Ectodermal cell (in vitro differentiated cells): ENCODE measurements around the gene CARM1.

Experiments used
- H3K27ac ChIP-seq: 2 replicates; pipeline ENCODE4 v1.7.0; 2013; ENCODE audit warnings: mild to moderate bottlenecking, low read depth, low read length; ENCODE audit not compliant: insufficient read depth, poor library complexity, severe bottlenecking
- H3K27me3 ChIP-seq: 2 replicates; pipeline ENCODE4 v1.7.0; 2013; ENCODE audit warnings: mild to moderate bottlenecking, low read length; ENCODE audit not compliant: insufficient read depth, control insufficient read depth, poor library complexity, severe bottlenecking
- H3K36me3 ChIP-seq: one replicate; pipeline ENCODE4 v1.7.0; 2013; ENCODE audit warnings: low read length; ENCODE audit not compliant: control insufficient read depth, insufficient read depth
- H3K4me1 ChIP-seq: one replicate; pipeline ENCODE4 v1.7.0; 2013; ENCODE audit warnings: low read length; ENCODE audit not compliant: control insufficient read depth, insufficient read depth
- H3K4me3 ChIP-seq: 2 replicates; pipeline ENCODE4 v1.7.0; 2013; ENCODE audit warnings: low read depth, low read length, control low read depth; ENCODE audit not compliant: insufficient read depth
- H3K9me3 ChIP-seq: 2 replicates; pipeline ENCODE4 v1.7.0; 2013; ENCODE audit warnings: mild to moderate bottlenecking, low read length, moderate library complexity; ENCODE audit not compliant: control insufficient read depth
- WGBS, 2 experiments: methylation state at CpG; one replicate each; pipeline ENCODE4 v1.1.7; 2013; ENCODE audit warnings: missing lambda C conversion rate in 2 of 2; 5-methylcytosine and 5-hydroxymethylcytosine counted together

CARM1 gene

DNA sequence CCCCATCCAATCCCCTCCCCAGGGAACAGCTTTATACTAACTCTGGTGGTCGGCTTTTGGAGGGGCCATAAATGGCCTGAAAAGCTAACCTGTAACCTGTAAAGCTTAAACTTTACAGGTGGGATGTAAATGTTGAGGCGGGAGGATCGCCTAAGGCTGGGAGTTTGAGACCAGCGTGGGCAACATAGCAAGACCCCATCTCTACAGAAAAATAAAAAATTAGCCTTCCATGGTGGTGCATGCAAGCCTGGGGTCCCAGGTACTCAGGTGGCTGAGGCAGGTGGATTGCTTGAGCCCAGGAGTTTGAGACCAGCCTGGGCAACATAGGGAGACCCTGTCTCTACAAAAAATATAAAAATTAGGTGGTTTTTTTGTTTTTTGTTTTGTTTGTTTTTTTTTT lies 18.5 kb downstream of the CARM1 start:
- no peak overlapping the region for H3K4me3 ChIP-seq
- no peaks in the 10 kb centered on the region for H3K36me3 ChIP-seq
- H3K27ac ChIP-seq, result no peak overlapping the region
- H3K27me3 ChIP-seq, result no peaks in the 10 kb centered on the region
- WGBS, 2 experiments, result 95 to 96% methylated on average over 4 of the region's 4 CpGs
- H3K4me1 ChIP-seq, result peaks cover 53% of the 10 kb centered on the region
- no peaks in the 10 kb centered on the region for H3K9me3 ChIP-seq

DNA sequence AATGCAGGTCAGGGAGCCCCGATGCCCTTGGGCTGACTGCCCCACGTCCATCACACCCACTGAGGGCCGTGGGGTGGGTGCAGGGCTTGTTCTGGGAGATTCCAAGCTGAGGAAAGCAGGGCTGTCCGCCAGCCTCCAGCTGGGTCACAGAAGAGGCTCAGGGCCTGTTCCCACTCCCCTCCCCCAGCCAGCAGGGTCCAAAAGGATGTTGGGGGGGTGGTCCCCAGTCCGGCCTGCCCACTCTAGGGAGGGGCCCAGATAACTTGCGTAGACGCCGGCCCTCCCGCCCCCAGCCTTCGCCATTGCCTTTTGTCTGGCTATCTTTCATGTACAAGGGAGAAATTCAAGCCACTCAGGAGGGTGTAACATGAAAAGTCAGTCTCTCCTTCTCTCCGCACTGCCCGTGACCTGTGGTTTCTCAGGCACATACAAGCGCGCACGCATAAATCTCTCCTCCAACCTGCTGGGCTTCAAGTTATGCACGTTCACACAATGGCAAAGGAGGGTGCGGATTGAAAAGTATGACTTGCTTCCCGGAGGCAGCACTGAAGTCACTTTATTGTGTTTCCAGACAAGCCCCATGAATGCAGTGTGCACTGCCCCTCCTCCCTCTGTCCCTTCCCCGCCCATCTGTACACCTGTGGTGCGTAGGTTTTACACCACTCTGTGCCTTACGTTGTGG lies 20.2 kb downstream of the CARM1 start:
- no peaks in the 10 kb centered on the region for H3K9me3 ChIP-seq
- 72 to 77% methylated on average over 21 of the region's 21 CpGs for WGBS, 2 experiments
- H3K4me1 ChIP-seq, result peaks cover 43% of the 10 kb centered on the region
- H3K4me3 ChIP-seq, result no peak overlapping the region
- H3K27me3 ChIP-seq, result no peaks in the 10 kb centered on the region
- peak overlapping the region; percentile 37 for H3K27ac ChIP-seq
- H3K36me3 ChIP-seq, result no peaks in the 10 kb centered on the region

DNA sequence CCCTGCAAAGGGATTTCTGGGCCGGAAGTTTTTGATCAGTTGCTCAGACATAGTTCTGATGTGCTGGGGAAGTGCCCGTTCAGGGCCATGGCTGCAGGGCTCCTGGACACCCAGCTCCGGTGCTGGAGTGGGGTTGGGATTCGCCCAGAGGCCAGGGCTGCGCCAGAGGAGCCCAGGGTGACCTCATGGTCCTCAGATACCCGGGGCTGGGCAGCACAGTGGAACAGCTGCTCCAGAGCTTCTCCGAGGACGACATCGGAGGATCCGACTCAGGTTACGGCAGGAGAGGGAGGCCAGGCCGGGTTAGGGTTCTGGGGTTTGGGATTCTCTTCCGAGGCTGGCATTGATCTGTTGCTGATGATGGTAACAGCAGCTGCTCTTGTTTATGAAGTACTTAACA lies 20.9 kb downstream of the CARM1 start:
- 89 to 93% methylated on average over 13 of the region's 13 CpGs for WGBS, 2 experiments
- no peak overlapping the region for H3K27ac ChIP-seq

DNA sequence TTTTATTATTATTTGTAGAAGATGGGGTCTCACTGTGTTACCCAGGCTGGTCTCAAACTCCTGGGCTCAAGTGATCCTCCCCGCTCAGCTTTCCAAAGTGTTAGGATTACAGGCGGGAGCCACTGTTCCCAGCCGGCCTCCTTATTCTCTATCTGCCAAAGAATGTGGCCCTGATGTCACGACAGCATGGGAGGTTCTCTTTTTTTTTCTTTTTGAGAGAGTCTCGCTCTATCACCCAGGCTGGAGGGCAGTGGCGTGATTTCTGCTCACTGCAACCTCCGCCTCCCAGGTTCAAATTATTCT lies 23.5 kb downstream of the CARM1 start:
- 75 to 79% methylated on average over 7 of the region's 7 CpGs for WGBS, 2 experiments
- H3K9me3 ChIP-seq, result no peaks in the 10 kb centered on the region
- no peaks in the 10 kb centered on the region for H3K36me3 ChIP-seq
- no peak overlapping the region for H3K27ac ChIP-seq
- H3K4me3 ChIP-seq, result no peak overlapping the region
- H3K27me3 ChIP-seq, result no peaks in the 10 kb centered on the region
- H3K4me1 ChIP-seq, result peaks cover 26% of the 10 kb centered on the region

More for the DNA sequence above, 20.9 kb downstream of the CARM1 start:
- peaks cover 41% of the 10 kb centered on the region for H3K4me1 ChIP-seq
- H3K27me3 ChIP-seq, result no peaks in the 10 kb centered on the region
- no peaks in the 10 kb centered on the region for H3K36me3 ChIP-seq
- H3K9me3 ChIP-seq, result no peaks in the 10 kb centered on the region
- H3K4me3 ChIP-seq, result no peak overlapping the region

DNA sequence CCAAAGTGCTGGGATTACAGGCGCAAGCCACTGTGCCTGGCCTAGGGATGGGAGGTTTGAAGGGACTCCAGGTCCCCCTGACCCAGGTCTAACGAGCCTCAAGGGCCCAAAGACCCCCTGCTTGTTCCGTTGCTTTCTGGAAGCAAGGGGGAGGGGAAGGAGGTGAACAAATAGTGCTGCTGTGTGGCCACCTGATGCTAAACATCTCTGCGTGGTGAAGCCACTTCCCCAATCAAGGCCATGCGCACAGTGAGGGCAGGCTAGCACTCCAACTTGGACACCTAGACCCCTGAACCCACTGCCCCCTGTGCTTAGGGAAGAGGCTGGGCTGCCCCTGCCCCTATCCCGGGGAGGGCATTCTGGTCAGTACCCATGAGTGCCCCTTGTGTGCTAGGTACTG lies 24.0 kb downstream of the CARM1 start:
- Histone ChIP-seq H3K9me3 (no peaks in the 10 kb centered on the region), H3K36me3 (no peaks in the 10 kb centered on the region), H3K4me3 (no peak overlapping the region), H3K27me3 (no peaks in the 10 kb centered on the region), H3K27ac (no peak overlapping the region), H3K4me1 (peaks cover 26% of the 10 kb centered on the region)
- 80 to 81% methylated on average over 6 of the region's 6 CpGs for WGBS, 2 experiments

DNA sequence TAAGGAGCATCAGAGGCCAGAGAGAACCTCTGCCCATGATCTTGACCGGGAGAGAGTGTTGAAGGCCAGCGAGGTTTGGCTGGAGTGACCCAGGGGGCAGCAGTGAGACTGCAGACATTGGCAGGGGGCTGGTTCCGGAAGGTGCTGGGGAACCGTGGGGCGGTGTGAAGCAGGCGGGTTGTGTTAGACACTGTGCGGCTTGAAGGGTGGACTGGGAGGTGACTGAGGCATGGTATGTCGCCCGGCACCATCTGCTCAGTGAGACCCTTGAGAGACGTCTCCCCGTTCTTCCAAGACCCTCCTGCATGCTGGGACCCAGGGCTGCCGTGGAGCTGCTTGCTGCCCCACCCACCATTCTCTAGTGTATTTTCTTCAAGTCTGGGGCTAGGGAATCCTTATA lies 24.6 kb downstream of the CARM1 start:
- Histone ChIP-seq H3K9me3 (no peaks in the 10 kb centered on the region), H3K27me3 (no peaks in the 10 kb centered on the region), H3K36me3 (no peaks in the 10 kb centered on the region), H3K27ac (no peak overlapping the region), H3K4me1 (peaks cover 23% of the 10 kb centered on the region), H3K4me3 (no peak overlapping the region)
- WGBS, 2 experiments, result 86% methylated on average over 12 of the region's 12 CpGs

DNA sequence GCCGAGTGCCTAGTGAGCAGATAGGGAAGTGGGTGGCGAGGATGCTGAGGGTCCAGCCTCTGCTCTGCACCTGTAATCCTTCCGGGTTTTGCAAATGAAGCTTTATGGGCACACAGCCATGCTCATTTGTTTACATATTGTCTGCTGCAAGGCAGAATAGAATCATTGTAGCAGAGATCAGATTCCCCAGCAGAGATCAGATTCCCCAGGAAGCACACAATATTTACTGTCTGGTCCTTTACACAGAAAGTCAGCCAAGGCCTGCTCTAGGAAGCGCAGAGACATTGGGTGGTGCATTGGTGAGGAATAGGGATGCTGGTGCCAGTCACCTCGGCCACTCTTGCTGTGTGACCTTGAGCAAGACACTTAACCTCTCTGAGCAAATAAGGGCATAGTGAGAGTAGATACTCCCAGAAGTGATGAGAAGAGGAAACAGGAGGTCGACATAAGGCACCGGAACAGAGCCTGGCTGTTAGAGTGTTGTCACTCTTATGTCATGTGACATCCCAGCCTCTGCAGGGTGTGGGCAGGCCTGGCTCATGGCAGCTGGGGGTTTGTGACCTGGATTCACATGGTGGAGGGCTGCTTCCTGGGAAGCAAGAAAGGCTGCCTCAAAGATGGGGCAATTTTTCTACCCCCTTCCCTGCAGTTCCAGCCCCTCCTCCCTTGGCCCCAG lies 25.6 kb downstream of the CARM1 start:
- WGBS, 2 experiments, result 88 to 91% methylated on average over 7 of the region's 7 CpGs
- H3K9me3 ChIP-seq, result no peaks in the 10 kb centered on the region
- H3K4me1 ChIP-seq, result peaks cover 14% of the 10 kb centered on the region
- H3K36me3 ChIP-seq, result no peaks in the 10 kb centered on the region
- H3K27me3 ChIP-seq, result no peaks in the 10 kb centered on the region
- H3K4me3 ChIP-seq, result no peak overlapping the region
- H3K27ac ChIP-seq, result no peak overlapping the region

DNA sequence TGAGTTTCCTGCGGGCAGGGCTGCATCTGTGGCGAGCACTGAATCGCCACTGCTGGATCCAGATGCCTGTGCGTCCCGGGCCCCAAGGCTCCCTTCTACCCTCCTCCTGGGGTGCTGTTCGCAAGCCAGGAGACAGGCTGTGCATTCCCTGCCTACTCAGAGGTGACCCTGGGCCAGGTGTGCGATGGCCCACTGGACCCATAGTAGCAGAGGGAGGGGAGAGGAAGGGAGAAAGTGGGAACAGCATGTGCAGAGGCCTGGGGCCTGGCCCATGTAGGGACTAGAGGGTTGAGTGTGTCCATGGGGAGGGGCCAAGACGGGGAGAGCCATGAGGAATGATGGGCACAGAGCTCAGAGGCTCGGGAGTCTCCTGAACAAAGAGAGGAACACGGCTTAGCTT lies 27.3 kb downstream of the CARM1 start:
- H3K27ac ChIP-seq, result no peak overlapping the region
- H3K27me3 ChIP-seq, result no peaks in the 10 kb centered on the region
- H3K9me3 ChIP-seq, result no peaks in the 10 kb centered on the region
- H3K4me3 ChIP-seq, result no peak overlapping the region
- WGBS, 2 experiments, result 90% methylated on average over 10 of the region's 10 CpGs
- peaks cover 10% of the 10 kb centered on the region for H3K4me1 ChIP-seq
- H3K36me3 ChIP-seq, result no peaks in the 10 kb centered on the region

DNA sequence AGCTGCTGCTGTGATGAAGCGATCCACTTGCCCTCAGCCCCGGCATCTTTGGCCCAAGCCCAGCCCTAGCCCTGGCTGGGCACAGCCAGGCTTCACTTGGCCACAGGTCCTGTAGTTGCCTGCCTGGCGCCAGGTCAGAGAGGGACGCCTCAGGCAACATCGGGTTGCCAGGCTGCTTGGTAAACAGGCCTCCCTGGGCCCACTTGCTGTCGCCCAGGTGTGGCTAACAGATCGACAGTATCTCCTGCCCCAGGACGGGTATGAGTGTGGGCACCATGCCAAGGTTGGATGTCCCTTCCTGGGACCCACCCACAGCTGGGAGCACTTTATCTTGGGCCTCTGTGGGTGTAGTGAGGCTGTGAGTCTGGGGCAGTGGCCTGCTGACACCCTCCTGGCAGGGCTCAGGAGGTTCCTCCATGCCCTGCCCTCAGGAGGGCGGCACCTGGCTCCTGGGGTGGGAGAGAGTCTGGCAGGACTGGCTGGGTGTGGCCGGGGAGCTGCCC lies 27.8 kb downstream of the CARM1 start:
- WGBS, 2 experiments, result 94 to 96% methylated on average over 10 of the region's 10 CpGs
- no peak overlapping the region for H3K27ac ChIP-seq

DNA sequence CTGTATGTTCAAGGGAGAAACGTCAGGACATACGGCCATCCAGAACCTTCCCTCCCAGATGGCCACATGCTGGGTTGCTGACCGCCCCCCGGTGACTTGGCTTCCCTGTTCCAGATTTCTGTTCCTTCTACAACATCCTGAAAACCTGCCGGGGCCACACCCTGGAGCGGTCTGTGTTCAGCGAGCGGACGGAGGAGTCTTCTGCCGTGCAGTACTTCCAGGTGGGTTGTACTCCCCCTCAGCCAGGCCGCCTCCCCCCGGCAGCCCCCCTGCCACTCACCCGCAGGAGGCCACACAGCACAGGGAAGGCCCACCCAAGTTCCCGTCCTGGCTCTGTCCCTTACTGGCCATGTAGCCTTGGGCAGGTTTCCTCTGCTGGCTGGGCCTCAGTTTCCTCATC lies 36.6 kb downstream of the CARM1 start:
- peaks cover 20% of the 10 kb centered on the region for H3K36me3 ChIP-seq

More for the DNA sequence above, 27.8 kb downstream of the CARM1 start:
- H3K36me3 ChIP-seq, result no peaks in the 10 kb centered on the region
- H3K4me1 ChIP-seq, result peaks cover 6% of the 10 kb centered on the region
- H3K9me3 ChIP-seq, result no peaks in the 10 kb centered on the region
- no peaks in the 10 kb centered on the region for H3K27me3 ChIP-seq
- H3K4me3 ChIP-seq, result no peak overlapping the region

More for the DNA sequence above, 36.6 kb downstream of the CARM1 start:
- H3K27ac ChIP-seq, result no peak overlapping the region
- H3K4me3 ChIP-seq, result no peak overlapping the region
- 94 to 96% methylated on average over 14 of the region's 14 CpGs for WGBS, 2 experiments
- H3K9me3 ChIP-seq, result no peaks in the 10 kb centered on the region
- no peaks in the 10 kb centered on the region for H3K4me1 ChIP-seq
- no peaks in the 10 kb centered on the region for H3K27me3 ChIP-seq
